ENCODE data around the gene SLC50A1. TPM values are rescaled to one million over a fixed set of nuclear protein-coding genes. Genes with fewer than 3 reads are reported as not detected.
"Not testable (repeated sequence)": the region's sequence is repeated elsewhere in the genome, so short reads cannot be mapped to it uniquely, and the experiment has no call there.

SLC50A1 gene
- total and polyA plus RNA-seq, 2 donors, result 19.5 to 31.7 TPM

GRCh38 chr1:155134322-155134721 is 1.3 kb upstream of the SLC50A1 start:
- Histone ChIP-seq H3K36me3 (ENCODE audit: insufficient read depth) (no peaks in the 10 kb centered on the region), H3K4me3 (ENCODE audit: low read depth, low read length) (no peak overlapping the region), H3K27ac (ENCODE audit: low read depth) (peak overlapping the region; percentile 24), H3K4me1 (ENCODE audit: insufficient read depth) (no peaks in the 10 kb centered on the region)
- DNase-seq (ENCODE audit: extremely low spot score), result no peak
- 68% methylated on average over 1 of the region's 1 CpG for WGBS

- peak; percentile 85 for DNase-seq (ENCODE audit: extremely low spot score)
- Histone ChIP-seq H3K36me3 (ENCODE audit: insufficient read depth) (no peaks in the 10 kb centered on the region), H3K4me3 (ENCODE audit: low read depth, low read length) (peak overlapping the region; percentile 56), H3K4me1 (ENCODE audit: insufficient read depth) (no peaks in the 10 kb centered on the region), H3K27ac (ENCODE audit: low read depth) (peak overlapping the region; percentile 98)
- WGBS, result 5% methylated on average over 18 of the region's 18 CpGs
Measured at GRCh38 chr1:155134880-155135414, 705 bp upstream of the SLC50A1 start.

- Histone ChIP-seq H3K4me3 (ENCODE audit: low read depth, low read length) (peak overlapping the region; percentile 2), H3K36me3 (ENCODE audit: insufficient read depth) (no peaks in the 10 kb centered on the region), H3K27ac (ENCODE audit: low read depth) (no peak overlapping the region), H3K4me1 (ENCODE audit: insufficient read depth) (no peaks in the 10 kb centered on the region)
- no peak for DNase-seq (ENCODE audit: extremely low spot score)
- 32% methylated on average over 6 of the region's 6 CpGs for WGBS
Measured at GRCh38 chr1:155136748-155137147, 1.1 kb downstream of the SLC50A1 start.

- DNase-seq (ENCODE audit: extremely low spot score), result no peak
- WGBS, result 89% methylated on average over 6 of the region's 6 CpGs
- Histone ChIP-seq H3K27ac (ENCODE audit: low read depth) (no peak overlapping the region), H3K4me1 (ENCODE audit: insufficient read depth) (no peaks in the 10 kb centered on the region), H3K36me3 (ENCODE audit: insufficient read depth) (no peaks in the 10 kb centered on the region), H3K4me3 (ENCODE audit: low read depth, low read length) (no peak overlapping the region)
Measured at GRCh38 chr1:155137154-155137949, 1.7 kb downstream of the SLC50A1 start.

GRCh38 chr1:155139895-155140629 is 4.4 kb downstream of the SLC50A1 start, which contains the start of gene DPM3:
Gene DPM3 (minus strand): TSS chr1:155140531. CDS start chr1:155140240, 291 bp downstream.
- Histone ChIP-seq H3K4me3 (ENCODE audit: low read depth, low read length) (peak within 1 kb of the TSS; percentile 56), H3K4me1 (ENCODE audit: insufficient read depth) (no peaks in the 10 kb centered on the region), H3K27ac (ENCODE audit: low read depth) (peak within 1 kb of the TSS; percentile 87), H3K36me3 (ENCODE audit: insufficient read depth) (no peaks in the 10 kb centered on the region)
- DNase-seq (ENCODE audit: extremely low spot score), result no peak
- WGBS, result under 1% methylated on average over 42 of the region's 42 CpGs

- Histone ChIP-seq H3K4me3 (ENCODE audit: low read depth, low read length) (peak overlapping the region; percentile 56), H3K4me1 (ENCODE audit: insufficient read depth) (no peaks in the 10 kb centered on the region), H3K36me3 (ENCODE audit: insufficient read depth) (no peaks in the 10 kb centered on the region), H3K27ac (ENCODE audit: low read depth) (no peak overlapping the region)
- 7% methylated on average over 11 of the region's 11 CpGs for WGBS
- no peak for DNase-seq (ENCODE audit: extremely low spot score)
Measured at GRCh38 chr1:155140630-155140953, 4.9 kb downstream of the SLC50A1 start.

GRCh38 chr1:155141749-155142148 is 6.1 kb downstream of the SLC50A1 start:
- H3K27ac ChIP-seq (ENCODE audit: low read depth), result no peak overlapping the region
- 77% methylated on average over 7 of the region's 7 CpGs for WGBS
- no peak overlapping the region for H3K4me3 ChIP-seq (ENCODE audit: low read depth, low read length)
- no peaks in the 10 kb centered on the region for H3K36me3 ChIP-seq (ENCODE audit: insufficient read depth)
- no peaks in the 10 kb centered on the region for H3K4me1 ChIP-seq (ENCODE audit: insufficient read depth)
- DNase-seq (ENCODE audit: extremely low spot score), result no peak

GRCh38 chr1:155145491-155145890 is 9.8 kb downstream of the SLC50A1 start:
- Histone ChIP-seq H3K36me3 (ENCODE audit: insufficient read depth) (no peaks in the 10 kb centered on the region), H3K27ac (ENCODE audit: low read depth) (no peak overlapping the region), H3K4me3 (ENCODE audit: low read depth, low read length) (no peak overlapping the region), H3K4me1 (ENCODE audit: insufficient read depth) (no peaks in the 10 kb centered on the region)
- DNase-seq (ENCODE audit: extremely low spot score), result no peak
- WGBS, result 83% methylated on average over 3 of the region's 3 CpGs

- H3K36me3 ChIP-seq (ENCODE audit: insufficient read depth); H3K4me1 ChIP-seq (ENCODE audit: insufficient read depth); DNase-seq (ENCODE audit: extremely low spot score); H3K27ac ChIP-seq (ENCODE audit: low read depth); H3K4me3 ChIP-seq (ENCODE audit: low read depth, low read length): not testable (repeated sequence)
- WGBS, result 66% methylated on average over 3 of the region's 3 CpGs
Measured at GRCh38 chr1:155155996-155156643, 20.5 kb downstream of the SLC50A1 start.

GRCh38 chr1:155158991-155159390 is 23.3 kb downstream of the SLC50A1 start:
- H3K27ac ChIP-seq (ENCODE audit: low read depth), result no peak overlapping the region
- DNase-seq (ENCODE audit: extremely low spot score), result no peak
- no peak overlapping the region for H3K4me3 ChIP-seq (ENCODE audit: low read depth, low read length)
- no peaks in the 10 kb centered on the region for H3K36me3 ChIP-seq (ENCODE audit: insufficient read depth)
- WGBS, result 69% methylated on average over 1 of the region's 1 CpG
- H3K4me1 ChIP-seq (ENCODE audit: insufficient read depth), result no peaks in the 10 kb centered on the region

- no peak overlapping the region for H3K4me3 ChIP-seq (ENCODE audit: low read depth, low read length)
- no peak overlapping the region for H3K27ac ChIP-seq (ENCODE audit: low read depth)
- WGBS, result 73% methylated on average over 8 of the region's 8 CpGs
- no peaks in the 10 kb centered on the region for H3K36me3 ChIP-seq (ENCODE audit: insufficient read depth)
- DNase-seq (ENCODE audit: extremely low spot score), result no peak
- H3K4me1 ChIP-seq (ENCODE audit: insufficient read depth), result no peaks in the 10 kb centered on the region
Measured at GRCh38 chr1:155160128-155160527, 24.5 kb downstream of the SLC50A1 start.

- not testable (repeated sequence) for H3K4me1 ChIP-seq (ENCODE audit: insufficient read depth); DNase-seq (ENCODE audit: extremely low spot score); H3K27ac ChIP-seq (ENCODE audit: low read depth); H3K4me3 ChIP-seq (ENCODE audit: low read depth, low read length); H3K36me3 ChIP-seq (ENCODE audit: insufficient read depth)
- WGBS, result 98% methylated on average over 6 of the region's 6 CpGs
Measured at GRCh38 chr1:155162631-155163030, 27.0 kb downstream of the SLC50A1 start.

- WGBS, result 95% methylated on average over 4 of the region's 4 CpGs
- H3K36me3 ChIP-seq (ENCODE audit: insufficient read depth); H3K4me1 ChIP-seq (ENCODE audit: insufficient read depth); DNase-seq (ENCODE audit: extremely low spot score); H3K27ac ChIP-seq (ENCODE audit: low read depth); H3K4me3 ChIP-seq (ENCODE audit: low read depth, low read length): not testable (repeated sequence)
Measured at GRCh38 chr1:155163785-155164184, 28.1 kb downstream of the SLC50A1 start.

All from urinary bladder (tissue), 4 donors.